Activated CD4-positive, alpha-beta T cell treated with anti-CD3 and anti-CD28 coated beads, Interleukin-2, amount 50 U/mL, for 1 hour (primary cell): ENCODE measurements around the gene PUS10.
"Not testable (repeated sequence)": the region's sequence is repeated elsewhere in the genome, so short reads cannot be mapped to it uniquely, and the experiment has no call there.

ENCODE experiments used
- DNase-seq: peaks from one replicate; pipeline ENCODE4 v3.0.0-alpha.2; 2020

The PUS10 gene

DNA sequence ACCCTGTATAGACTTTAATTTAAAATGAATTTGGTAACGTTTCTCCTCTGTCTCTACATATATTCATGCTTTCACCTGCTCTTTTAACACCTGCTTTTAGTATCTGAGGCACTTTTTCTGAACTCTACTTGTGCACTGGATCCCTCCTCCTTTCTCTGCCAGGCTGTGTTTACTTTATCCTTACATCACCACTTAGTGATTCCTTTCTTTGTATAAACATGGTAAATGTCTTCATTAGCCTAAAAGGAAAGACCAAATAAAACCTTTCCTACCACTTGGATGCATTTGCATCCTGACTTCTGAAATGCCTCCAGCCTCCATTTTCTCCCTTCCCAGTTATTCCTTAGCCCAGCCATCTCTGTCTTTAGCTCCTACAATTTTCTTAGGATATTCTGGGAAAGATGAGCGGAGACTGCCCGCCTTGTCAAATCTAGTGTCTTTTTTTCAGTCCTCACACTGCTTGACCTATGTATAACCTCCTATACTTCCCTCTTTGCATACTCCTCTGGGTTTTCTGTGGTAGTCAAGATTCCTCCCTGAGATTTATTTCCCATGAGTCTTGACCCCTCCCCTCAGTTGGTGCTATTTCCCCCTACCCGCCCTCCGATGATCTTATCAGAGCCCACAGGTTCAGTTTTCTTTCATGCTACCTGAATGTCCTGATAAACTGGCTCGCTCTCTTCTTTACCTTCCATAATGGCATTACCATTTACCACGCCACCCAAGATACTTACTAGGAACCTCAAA lies 91.9 kb downstream of the PUS10 start:
- DNase-seq = no peak

DNA sequence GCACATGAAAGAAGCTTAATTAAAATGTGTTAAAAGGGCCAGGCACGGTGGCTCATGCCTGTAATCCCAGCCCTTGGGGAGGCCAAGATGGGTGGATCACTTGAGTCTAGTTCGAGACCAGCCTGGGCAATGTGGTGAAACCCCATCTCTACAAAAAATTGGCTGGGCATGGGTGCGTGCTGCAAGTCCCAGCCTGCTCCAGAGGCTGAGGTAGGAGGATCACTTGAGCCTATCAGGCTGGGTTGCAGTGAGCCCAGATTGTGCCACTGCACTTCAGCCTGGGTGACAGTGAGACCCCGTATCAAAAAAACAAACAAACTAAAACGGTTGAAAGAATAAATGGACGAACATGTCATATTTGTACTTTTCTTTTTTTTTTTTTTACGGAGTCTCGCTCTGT lies 110.7 kb downstream of the PUS10 start:
- no peak for DNase-seq

DNA sequence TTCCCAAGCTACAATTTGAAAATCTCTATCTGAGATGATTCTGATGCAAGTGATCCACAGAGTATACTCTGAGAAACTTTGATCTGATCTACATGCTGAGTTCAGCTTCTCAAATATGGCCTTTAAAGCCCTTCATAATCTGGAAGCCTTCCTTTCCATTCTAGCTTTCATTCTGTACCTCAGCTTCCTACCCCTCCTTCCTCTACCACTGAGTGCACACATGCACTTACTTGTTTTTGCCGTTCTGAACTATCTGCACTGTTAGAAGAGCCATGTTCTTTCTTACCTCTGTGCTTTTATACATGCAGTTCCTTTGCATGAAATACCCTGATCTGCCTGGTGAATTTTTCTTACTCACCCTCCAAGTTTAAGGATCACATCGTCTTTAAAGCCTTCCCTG lies 111.7 kb downstream of the PUS10 start:
- no peak for DNase-seq

DNA sequence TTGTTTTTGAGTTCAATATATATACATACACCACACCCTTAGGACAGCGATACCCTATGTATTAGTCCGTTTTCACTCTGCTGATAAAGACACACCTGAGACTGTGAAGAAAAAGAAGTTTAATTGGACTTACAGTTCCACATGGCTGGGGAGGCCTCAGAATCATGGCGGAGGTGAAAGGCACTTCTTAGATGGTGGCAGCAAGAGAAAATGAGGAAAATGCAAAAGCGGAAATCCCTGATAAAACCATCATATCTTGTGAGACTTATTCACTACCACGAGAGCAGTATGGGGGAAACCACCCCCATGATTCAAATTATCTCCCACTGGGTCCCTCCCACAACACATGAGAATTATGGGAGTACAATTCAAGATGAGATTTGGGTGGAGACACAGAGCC lies 112.2 kb downstream of the PUS10 start:
- DNase-seq = not testable (repeated sequence)

DNA sequence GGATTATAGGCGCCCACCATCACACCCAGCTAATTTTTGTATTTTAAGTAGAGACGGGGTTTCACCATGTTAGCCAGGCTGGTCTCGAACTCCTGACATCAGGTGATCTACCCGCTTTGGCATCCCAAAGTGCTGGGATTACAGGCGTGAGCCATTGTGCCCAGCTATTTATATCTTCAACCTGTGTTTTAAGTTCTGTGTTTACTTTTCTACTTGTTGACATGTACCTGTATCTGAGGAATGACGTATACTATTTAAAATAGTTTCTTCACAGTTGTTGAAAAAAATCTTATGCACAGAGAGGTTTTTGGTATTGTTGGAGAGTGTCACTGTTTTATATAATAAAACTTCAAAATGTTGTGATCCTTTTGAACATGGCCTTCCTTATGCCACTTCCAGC lies 116.8 kb downstream of the PUS10 start:
- not testable (repeated sequence) for DNase-seq

DNA sequence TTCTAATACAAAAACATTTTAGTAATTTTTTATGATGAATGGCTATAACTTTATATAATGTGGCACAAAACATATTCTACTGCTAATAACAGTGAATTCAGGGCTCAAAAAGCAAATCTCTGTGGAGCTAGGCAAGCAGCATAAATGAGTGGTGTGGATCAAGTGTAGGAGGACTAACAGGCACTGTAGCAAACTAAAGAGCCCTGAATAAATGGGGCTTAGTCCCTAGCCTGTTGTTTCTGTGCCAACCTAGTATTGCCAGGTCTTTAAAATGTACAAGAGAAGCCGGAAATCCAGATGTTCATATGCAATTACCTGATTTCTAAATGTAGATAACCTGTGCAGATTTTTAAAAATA lies 118.2 kb downstream of the PUS10 start:
- no peak for DNase-seq

DNA sequence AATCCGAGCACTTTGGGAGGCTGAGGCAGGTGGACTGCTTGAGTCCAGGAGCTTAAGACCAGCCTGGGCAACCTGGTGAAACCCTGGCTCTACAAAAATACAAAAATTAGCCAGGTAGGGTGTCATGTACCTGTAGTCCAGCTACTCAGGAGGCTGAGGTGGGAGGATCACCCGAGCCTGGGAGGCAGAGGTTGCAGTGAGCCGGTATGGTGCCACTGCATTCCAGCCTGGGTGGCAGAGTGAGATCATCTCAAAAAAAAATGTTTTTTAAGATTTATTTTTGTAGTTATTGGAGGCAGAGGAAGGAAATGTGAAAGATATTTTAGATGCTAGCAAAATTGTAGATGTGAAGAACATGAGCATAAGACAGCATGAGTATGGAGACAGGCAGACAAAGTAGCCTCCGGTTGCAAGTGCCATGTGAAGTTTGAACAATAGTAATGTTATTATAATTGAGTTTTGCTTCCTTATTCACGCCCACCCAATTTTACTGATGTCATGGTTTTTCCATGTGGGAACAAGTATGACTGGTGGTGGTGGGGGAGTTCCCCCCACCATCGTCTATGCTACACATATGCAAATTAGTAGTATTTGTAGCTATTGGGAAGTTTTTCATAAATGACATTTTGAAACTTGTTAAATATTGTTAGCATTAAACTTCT lies 118.7 kb downstream of the PUS10 start:
- DNase-seq = no peak

DNA sequence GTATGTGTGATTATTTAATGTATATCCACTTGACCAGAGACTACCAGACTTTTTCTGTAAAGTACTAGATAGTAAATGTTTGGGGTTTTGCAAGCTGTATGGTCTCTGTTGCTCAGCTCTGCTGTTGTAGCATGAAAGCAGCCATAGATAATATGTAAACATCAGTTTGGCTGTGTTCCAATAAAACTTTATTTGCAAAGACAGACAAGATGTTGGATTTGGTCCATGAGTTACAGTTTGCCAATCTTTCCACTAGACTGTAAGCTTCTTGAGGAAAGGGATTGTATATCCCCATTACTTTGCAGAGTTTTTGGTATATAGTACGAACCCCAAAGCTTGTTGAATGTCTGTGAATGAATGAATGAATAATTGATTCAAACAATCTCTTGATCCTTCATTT lies 119.5 kb downstream of the PUS10 start:
- no peak for DNase-seq
